DMS53 treated with DMSO at 0.1 percent for 48 hours (cell line): ENCODE measurements around the gene AVP.
"Not testable (repeated sequence)": the region's sequence is repeated elsewhere in the genome, so short reads cannot be mapped to it uniquely, and the experiment has no call there.

Source experiments
- DNase-seq: peaks from one replicate; lab custom pipeline; 2025; ENCODE audit not compliant: unreplicated experiment; lab: John Stamatoyannopoulos, UW

AVP gene, protein sequence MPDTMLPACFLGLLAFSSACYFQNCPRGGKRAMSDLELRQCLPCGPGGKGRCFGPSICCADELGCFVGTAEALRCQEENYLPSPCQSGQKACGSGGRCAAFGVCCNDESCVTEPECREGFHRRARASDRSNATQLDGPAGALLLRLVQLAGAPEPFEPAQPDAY

DNA sequence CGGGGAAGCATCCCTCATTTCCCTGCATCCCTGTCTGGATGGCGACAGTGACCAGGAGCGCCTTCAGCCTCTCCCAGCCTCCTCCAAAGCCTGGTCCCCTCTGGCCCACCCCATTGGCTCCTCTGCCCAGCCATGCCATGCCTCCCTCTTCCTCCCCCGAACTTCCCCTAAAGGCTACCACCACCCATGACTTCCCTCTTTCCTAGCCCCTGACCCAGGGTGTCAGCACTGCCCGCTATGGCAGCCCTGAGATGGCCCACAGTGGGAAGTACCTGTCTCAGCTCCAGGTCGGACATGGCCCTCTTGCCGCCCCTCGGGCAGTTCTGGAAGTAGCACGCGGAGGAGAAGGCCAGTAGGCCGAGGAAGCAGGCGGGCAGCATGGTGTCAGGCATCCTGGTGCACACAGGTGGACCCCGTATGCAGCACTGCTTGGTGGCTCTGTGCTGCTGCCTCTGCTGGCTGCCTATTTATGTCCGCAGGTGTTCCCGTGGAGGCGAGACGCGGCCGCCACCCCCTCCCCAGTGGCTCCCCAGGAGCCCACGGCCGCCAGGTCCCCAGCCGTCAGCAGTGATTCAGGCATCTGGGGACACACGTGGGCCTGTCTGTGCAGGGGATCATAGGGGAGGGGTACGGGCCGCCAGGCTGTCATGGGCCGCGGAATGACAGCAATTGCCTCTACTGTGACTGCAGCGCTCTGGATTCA, at the start of gene AVP:
Gene AVP, minus strand, starts transcription at position 442 of the 703 bp plus-strand sequence. Its CDS starts 50 bp downstream, at position 392.
- no peak for DNase-seq

DNA sequence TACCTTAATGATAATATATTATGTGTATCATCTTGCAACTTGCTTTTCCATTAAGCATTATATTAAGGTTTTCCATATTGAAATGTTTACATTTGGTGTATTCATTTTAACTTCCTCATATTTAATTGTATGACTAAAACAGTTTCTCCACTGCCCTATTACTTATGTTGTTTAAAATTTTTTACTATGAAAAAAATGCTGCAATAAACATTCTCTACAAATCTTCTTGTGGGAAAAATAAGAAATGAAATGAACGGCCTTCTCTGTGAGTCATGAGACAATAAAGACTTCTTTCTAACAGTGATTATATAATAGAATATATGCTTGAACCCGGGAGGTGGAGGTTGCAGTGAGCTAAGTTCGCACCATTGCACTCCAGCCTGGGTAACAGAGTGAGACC, 49.6 kb upstream of the AVP start:
- DNase-seq = no peak

DNA sequence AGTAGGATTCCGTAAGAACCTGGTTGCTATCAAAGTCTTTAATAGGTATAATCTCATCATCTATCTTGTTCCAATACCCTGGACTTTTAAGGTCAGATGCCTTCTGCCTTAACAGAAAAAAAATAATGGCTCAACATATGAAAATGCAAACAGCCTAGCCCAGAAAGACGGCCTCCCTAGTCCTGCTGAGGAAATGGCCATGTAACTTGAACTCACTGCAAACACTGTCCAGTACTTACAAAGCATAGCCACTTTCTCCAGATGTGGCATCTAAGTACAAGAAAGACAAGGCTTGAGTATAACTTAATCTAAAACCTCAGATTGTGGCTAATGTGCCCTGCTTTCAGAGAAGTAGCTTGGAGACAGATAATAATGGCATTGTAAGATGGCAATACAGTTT, 48.6 kb upstream of the AVP start:
- DNase-seq = no peak

DNA sequence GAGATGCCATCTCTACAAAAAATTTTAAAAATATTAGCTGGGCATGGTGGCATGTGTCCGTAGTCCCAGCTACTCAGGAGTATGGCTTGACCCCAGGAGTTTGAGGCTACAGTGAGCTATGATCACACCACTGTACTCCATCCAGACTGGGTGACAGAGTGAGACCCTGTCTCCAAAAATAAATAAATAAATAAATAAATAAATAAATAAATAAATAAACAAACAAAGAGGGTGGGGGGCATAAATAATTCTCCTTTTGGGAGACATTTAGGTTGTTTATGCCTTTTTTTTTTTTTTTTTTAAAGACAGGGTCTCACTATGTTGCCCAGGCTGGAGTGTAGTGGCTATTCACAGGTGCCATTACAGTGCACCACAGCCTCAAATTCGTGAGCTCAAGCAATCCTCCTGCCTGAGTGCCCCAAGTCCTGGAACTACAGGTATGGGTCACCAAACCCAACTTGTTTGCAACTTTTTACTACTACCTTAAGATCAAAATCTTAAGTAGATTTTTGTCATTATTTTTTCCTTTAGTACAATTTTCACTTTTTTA, 45.6 kb upstream of the AVP start:
- no peak for DNase-seq

DNA sequence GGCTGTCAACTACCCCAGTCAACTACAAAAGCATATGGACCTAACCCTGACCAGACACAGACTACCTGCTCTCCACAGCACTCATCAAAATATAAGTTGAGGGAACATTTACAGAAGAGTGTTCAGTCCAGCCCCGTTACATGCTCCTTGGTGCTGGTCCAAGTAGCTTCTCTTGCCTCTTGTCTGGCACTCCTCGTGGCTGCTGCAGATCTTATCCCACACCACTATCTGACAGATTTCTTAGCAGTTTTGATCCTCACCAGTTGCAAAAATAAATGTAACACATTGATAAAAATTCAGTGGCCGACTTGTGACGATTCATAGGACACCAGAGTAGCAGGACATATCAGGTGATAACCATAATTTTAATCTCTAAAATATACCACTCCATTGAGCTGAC, 44.6 kb upstream of the AVP start:
- no peak for DNase-seq

DNA sequence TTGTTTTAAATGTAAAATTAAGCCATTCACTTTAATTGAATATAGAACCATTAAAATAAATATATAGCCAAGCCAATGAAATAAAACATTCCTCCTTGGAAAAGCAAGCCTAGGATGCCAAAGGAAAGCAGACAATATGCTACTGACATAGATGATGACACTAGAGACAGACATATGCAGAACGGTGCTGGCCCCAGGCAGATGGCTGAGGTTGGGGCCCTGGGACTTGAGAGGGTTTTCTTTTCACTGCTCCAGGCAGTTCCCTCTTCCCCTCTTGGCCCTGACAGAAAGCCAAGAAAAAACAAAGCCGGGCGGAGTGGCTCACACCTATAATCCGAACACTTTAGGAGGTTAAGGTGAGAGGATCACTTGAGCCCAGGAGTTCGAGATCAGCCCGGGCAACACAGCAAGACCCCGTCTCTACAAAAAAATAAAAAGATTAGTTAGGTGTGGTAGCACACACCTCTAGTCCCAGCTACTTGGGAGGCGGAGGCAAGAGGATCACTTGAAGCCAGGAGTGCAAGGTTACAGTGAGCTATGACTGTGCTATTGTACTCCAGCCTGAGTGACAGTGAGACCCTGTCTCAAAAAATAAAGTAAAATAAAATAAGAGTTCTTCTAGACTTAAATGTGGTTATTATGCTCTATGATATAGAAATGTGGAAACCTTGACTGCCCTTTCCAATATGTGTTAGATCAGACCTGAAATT, 43.9 kb upstream of the AVP start:
- no peak for DNase-seq

DNA sequence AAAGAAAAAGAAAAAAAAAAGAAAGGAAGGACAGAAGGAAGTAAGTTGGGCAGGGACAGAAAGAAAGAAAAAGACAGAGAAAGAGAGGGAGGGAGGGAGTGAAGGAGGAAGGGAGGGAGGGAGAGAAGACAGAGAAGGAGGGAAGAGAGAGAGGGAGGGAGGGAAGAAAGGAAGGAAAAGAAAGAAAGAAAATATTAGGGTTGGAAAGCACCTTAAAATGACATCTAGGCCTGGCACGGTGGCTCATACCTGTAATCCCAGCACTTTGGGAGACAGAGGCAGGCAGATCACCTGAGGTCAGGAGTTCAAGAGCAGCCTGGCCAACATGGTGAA, 42.0 kb upstream of the AVP start:
- no peak for DNase-seq

DNA sequence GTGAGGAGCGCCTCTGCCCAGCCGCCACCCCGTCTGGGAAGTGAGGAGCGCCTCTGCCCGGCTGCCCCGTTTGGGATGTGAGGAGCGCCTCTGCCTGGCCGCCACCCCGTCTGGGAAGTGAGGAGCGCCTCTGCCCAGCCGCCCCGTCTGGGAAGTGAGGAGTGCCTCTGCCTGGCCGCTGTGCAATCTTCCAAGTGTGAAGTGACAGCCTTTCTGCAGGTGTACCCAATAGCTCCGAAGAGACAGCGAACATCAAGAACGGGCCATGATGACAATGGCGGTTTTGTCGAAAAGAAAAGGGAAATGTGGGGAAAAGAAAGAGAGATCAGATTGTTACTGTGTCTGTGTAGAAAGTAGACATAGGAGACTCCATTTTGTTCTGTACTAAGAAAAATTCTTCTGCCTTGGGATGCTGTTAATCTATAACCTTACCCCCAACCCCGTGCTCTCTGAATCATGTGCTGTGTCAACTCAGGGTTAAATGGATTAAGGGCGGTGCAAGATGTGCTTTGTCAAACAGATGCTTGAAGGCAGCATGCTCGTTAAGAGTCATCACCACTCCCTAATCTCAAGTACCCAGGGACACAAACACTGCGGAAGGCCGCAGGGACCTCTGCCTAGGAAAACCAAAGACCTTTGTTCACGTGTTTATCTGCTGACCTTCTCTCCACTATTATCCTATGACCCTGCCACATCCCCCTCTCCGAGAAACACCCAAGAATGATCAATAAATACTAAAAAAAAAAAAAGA, 41.4 kb upstream of the AVP start:
- DNase-seq = not testable (repeated sequence)

DNA sequence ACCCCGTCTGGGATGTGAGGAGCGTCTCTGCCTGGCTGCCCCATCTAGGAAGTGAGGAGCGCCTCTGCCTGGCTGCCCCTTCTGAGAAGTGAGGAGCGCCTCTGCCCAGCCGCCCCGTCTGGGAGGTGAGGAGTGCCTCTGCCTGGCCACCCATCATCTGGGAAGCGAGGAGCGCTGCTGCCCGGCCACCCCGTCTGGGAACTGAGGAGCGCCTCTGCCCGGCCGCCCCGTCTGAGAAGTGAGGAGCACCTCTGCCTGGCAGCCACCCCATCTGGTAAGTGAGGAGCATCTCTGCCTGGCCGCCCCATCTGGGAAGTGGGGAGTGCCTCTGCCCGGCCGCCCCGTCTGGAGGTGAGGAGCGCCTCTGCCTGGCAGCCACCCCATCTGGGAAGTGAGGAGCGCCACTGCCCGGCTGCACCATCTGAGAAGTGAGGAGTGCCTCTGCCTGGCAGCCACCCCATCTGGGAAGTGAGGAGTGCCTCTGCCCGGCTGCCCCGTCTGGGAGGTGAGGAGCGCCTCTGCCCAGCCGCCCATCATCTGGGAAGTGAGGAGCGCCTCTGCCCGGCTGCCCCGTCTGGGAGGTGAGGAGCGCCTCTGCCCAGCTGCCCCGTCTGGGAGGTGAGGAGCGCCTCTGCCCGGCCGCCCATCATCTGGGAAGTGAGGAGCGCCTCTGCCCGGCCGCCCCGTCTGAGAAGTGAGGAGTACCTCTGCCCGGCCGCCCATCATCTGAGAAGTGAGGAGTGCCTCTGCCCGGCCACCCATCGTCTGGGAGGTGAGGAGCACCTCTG, 40.4 kb upstream of the AVP start:
- not testable (repeated sequence) for DNase-seq

DNA sequence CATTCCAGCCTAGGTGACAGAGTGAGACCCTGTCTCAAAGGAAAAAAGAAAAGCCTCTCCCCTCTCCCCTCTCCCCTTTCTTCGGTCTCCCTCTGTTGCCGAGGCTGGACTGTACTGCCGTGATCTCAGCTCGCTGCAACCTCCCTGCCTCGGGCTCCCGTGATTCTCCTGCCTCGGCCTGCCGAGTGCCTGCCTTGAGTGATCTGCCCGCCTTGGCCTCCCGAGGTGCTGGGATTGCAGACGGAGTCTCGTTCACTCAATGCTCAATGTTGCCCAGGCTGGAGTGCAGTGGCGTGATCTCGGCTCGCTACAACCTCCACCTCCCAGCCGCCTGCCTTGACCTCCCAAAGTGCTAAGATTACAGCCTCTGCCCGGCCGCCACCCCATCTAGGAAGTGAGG, 39.6 kb upstream of the AVP start:
- not testable (repeated sequence) for DNase-seq

DNA sequence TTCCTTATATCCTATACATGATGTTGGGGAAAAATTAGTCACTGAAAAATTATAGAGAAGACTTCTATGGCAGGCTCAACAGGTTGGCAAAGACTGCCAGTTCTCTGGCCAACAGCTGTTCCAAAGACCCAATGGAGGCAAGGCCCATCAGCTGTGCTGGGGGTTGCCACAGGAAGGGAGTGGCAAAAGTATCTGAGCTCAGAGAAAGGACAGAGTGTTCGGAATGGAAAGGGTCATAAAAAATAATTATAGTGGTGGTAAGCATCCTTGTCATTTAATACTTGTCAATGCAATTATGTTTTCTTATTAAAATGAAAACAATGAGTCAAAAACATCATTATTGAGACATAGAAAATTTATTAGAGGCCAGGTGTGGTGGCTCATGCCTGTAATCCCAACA, 39.0 kb upstream of the AVP start:
- no peak for DNase-seq

DNA sequence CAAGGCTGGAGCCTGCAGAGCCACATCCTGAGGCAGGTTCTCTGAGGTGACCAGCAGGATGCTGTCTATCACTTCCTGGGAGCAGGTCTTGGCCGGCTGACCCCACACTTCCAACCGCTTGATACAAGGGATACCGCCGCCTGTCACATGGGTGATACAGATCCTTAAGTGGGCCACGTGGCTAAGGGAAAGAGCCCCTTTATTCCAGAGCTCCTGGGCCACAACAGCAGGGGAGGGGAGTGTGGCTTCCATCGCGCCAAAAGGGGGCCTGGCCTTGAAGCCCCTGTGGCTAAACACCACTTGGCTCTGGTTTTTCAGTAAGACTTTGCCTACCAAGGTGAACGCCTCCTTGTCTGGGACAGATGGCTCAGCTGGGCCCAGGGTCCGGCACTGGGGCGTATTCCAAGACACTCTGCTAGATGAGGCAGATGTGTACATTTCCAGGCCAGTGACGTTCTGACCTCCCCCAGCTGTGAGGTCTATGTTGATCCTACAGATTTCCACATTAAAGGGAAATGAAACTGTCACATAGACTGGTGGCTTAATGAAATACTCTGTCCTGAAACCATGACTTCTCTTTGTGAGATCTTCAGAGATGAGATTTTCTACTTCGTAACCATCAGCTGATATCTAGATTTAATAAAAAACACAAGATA, 37.6 kb upstream of the AVP start:
- DNase-seq = no peak

DNA sequence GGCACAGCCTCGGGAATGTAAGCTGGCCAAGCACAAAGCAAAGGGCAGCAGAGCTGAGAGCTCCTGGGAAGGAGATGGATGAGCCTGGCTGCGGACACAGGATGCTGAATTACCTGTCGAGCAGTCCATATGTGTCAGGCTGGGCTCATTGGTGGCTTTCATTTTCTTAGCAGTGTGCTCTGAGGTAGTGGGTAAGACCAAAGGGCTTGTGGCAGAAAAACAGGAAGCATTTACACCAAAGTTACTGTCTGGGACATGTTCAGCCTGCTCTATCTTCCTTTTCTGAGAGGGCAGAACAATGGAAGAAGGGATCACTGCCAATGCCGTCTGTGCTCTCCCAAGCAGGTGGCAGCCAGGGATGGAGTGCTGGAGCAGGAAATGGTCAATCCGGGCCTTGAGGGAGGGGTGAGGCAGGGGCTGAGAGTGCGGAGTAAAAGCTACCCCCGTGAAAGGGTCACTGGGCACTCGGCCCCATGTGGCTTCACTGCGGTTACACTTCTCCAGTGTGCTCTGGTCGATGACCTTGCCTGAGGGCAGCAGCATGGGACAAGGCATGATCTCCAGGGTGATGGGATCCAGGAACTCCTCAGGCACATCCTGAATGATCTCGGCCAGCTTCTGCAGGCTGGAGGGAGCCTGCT, 36.9 kb upstream of the AVP start:
- DNase-seq = no peak

DNA sequence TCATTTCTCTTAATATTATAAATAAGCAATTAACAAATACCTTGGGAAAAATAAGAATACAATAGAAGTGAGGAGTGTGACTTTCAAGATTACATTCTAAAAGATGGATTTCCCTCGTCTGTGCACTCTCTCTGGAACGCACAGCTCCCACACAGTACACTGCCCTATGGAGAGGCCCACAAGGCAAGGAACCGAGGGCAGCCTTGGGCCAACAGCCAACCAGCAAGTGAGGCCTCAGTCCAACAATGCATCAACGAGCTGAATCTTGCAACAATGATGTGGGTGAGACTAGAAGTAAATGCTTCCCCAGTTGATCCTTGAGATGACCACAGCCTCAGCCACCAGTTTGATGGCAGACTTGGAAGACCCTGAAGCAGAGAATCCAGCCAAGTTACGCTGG, 34.5 kb upstream of the AVP start:
- no peak for DNase-seq

DNA sequence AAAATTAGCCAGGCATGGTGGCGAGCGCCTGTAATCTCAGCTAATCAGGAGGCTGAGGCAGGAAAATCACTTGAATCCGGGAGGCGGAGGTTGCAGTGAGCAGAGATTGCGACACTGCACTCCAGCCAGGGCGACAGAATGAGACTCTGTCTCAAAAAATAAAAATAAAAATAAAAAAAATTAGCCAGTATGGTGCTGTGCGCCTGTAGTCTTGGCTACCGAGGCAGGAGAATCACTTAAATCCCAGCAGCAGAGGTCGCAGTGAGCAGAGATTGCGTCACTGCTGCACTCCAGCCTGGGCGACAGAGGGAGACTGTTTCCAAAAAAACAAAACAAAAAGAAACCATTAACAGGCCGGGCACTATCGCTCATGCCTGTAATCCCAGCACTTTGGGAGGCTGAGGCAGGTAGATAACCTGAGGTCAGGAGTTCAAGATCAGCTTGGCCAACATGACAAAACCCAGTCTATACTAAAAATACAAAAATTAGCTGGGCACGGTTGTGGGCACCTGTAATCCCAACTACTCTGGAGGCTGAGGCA, 33.4 kb upstream of the AVP start:
- DNase-seq = not testable (repeated sequence)

DNA sequence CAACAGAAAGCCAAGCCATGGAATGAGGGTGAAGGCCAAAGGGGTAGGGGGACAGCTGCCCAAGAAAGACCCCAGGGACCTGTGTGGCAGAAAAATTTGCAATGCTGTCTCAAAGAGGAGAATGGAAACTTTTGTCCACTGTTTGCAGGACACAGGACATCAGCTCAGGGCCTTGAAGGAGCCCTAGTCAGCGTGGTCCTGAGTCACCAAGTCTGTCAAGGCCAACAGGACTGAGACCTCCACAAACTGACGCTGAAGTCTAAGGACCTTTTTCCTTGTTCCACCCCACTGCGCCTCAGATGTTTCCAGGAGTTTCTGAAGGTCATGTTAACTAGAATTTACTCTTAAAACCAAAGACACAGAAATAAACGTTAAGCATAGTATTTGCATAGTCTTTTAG, 31.8 kb upstream of the AVP start:
- DNase-seq = no peak

DNA sequence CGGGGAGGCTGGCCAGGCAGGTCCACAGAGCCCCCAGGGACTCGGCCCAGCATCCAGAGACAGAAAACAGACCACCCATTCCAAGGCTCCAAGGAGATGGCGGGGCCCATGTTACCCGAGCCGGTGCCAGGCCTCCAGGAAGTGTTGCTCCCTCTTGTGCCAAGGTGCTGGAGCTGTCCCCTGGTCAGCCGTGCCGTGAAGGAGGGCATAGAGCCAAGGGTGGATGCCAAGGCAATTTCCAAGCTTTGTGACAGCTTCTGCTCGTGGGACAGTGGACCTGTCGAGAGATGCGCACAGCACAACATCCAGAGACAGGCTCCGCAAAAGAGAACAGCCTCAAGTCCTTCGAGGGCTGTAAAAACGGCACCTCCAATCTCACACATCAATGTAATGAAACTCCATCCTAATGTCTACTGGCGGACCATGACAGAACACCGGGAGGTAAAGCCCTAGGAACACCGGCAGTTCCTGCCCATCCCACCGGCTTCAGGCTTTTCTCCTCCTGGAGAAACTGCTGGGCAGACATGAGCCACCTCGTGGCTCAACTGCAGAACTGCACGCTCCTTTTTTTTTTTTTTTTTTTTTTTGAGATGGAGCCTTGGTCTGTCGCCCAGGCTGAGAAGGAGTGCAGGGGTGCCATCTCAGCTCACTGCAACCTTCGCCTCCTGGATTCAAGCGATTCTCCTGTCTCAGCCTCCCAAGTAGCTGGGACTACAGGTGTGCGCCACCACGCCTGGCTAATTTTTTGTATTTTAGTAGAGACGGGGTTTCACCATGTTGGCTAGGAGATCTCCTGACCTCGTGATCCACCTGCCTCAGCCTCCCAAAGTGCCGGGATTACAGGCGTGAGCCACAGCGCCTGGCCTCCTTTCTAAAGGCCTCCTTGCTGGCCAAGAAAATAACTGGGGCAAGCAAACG, 30.9 kb upstream of the AVP start:
- peak; percentile 22 for DNase-seq

DNA sequence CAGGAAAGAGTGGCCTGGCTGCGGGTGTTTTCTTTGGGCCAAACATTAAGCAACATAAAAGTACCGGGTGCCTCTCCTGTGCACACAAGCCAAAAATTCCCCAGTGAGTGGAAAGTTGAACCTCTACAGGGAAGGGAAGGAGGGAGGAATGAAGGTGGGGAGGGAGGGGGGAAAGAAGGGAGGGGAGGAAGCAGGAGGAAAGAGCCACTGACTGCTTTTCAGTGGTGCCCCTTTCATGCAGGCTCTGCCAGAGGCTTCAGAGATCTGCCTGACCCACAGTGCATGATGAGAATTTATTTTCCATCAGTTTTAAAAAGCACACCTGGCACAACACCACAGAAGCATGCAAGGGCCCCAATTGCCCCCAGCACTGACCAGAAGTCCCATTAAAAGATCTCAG, 27.5 kb upstream of the AVP start:
- DNase-seq = no peak
